ENCODE results near the gene OPHN1. TPM values are rescaled to one million over a fixed set of nuclear protein-coding genes. Genes with fewer than 3 reads are reported as not detected.
"Not testable (repeated sequence)": the region's sequence is repeated elsewhere in the genome, so short reads cannot be mapped to it uniquely, and the experiment has no call there.

Gene OPHN1
- total and polyA plus RNA-seq, 2 experiments from 2014 or later = 4.5 to 5.6 TPM

- WGBS (ENCODE audit: low lambda C conversion rate, missing lambda C conversion rate) = 61% methylated on average over 3 of the region's 3 CpGs
- Histone ChIP-seq H3K9me3 (ENCODE audit: low read depth) (no peaks in the 10 kb centered on the region), H3K4me3 (no peak overlapping the region), H3K27me3 (no peaks in the 10 kb centered on the region), H3K9me2 (replicated peaks; ENCODE audit: insufficient read depth) (no peaks in the 10 kb centered on the region), H3K36me3 (replicated peaks; ENCODE audit: insufficient read depth, low read depth) (no peaks in the 10 kb centered on the region), H3K27ac (no peak overlapping the region), H2AFZ (no peak overlapping the region), H3K4me1 (ENCODE audit: insufficient read depth) (no peaks in the 10 kb centered on the region), H3K4me2 (no peak overlapping the region), H3K79me2 (no peaks in the 10 kb centered on the region), H4K20me1 (ENCODE audit: insufficient read depth, poor library complexity, severe bottlenecking) (no peaks in the 10 kb centered on the region)
- no peak for TF ChIP-seq EZH2phosphoT487 (IDR thresholded peaks at IDR 0.05; ENCODE audit: low read depth, severe bottlenecking, unreplicated experiment)
- TF ChIP-seq, protein P1, sequence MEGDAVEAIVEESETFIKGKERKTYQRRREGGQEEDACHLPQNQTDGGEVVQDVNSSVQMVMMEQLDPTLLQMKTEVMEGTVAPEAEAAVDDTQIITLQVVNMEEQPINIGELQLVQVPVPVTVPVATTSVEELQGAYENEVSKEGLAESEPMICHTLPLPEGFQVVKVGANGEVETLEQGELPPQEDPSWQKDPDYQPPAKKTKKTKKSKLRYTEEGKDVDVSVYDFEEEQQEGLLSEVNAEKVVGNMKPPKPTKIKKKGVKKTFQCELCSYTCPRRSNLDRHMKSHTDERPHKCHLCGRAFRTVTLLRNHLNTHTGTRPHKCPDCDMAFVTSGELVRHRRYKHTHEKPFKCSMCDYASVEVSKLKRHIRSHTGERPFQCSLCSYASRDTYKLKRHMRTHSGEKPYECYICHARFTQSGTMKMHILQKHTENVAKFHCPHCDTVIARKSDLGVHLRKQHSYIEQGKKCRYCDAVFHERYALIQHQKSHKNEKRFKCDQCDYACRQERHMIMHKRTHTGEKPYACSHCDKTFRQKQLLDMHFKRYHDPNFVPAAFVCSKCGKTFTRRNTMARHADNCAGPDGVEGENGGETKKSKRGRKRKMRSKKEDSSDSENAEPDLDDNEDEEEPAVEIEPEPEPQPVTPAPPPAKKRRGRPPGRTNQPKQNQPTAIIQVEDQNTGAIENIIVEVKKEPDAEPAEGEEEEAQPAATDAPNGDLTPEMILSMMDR (IDR thresholded peaks at IDR 0.05; ENCODE audit: poor library complexity) = no peak
- no peak for TF ChIP-seq EZH2 (IDR thresholded peaks at IDR 0.05; ENCODE audit: borderline replicate concordance)
- DNase-seq (ENCODE audit: low spot score) = no peak
Observed at GRCh38 chrX:68398291-68398690, 35.0 kb downstream of the OPHN1 start.

DNA sequence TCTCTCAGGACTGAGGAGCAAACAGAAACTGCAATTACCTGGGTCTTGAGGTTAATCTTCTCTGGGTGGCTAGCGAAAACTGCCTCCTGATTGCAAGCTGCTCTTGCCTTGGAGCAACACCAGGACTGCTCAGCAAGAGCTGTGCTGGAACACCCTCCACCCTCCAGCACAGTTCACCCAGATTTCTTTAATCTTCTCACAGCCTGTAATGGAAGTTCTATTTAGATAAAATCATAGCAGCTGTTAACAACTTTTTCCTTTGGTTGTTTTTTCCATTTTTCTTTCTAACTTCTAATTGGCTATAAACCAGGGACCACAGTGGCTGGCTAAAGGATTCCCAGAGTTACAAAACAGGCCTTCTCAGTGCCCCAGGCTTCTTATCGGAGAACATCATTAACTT, 36.3 kb downstream of the OPHN1 start:
- Histone ChIP-seq H3K4me2 (no peak overlapping the region), H4K20me1 (ENCODE audit: insufficient read depth, poor library complexity, severe bottlenecking) (no peaks in the 10 kb centered on the region), H3K9me2 (replicated peaks; ENCODE audit: insufficient read depth) (no peaks in the 10 kb centered on the region), H3K27me3 (no peaks in the 10 kb centered on the region), H3K9me3 (ENCODE audit: low read depth) (no peaks in the 10 kb centered on the region), H3K4me1 (ENCODE audit: insufficient read depth) (no peaks in the 10 kb centered on the region), H3K36me3 (replicated peaks; ENCODE audit: insufficient read depth, low read depth) (no peaks in the 10 kb centered on the region), H3K27ac (peak overlapping the region; percentile 8), H2AFZ (no peak overlapping the region), H3K79me2 (no peaks in the 10 kb centered on the region), H3K4me3 (no peak overlapping the region)
- no peak for DNase-seq (ENCODE audit: low spot score)
- TF ChIP-seq, protein P1 (IDR thresholded peaks at IDR 0.05; ENCODE audit: poor library complexity) = no peak
- no peak for TF ChIP-seq EZH2phosphoT487 (IDR thresholded peaks at IDR 0.05; ENCODE audit: low read depth, severe bottlenecking, unreplicated experiment)
- WGBS (ENCODE audit: low lambda C conversion rate, missing lambda C conversion rate) = 61% methylated on average over 2 of the region's 2 CpGs

GRCh38 chrX:68389419-68389960, 43.8 kb downstream of the OPHN1 start:
- H3K27ac ChIP-seq; H3K9me2 ChIP-seq (replicated peaks; ENCODE audit: insufficient read depth); H3K4me3 ChIP-seq; H3K4me1 ChIP-seq (ENCODE audit: insufficient read depth); H4K20me1 ChIP-seq (ENCODE audit: insufficient read depth, poor library complexity, severe bottlenecking); H3K9me3 ChIP-seq (ENCODE audit: low read depth); H3K4me2 ChIP-seq; DNase-seq (ENCODE audit: low spot score); H3K36me3 ChIP-seq (replicated peaks; ENCODE audit: insufficient read depth, low read depth); H2AFZ ChIP-seq; H3K27me3 ChIP-seq; H3K79me2 ChIP-seq: not testable (repeated sequence)
- WGBS (ENCODE audit: low lambda C conversion rate, missing lambda C conversion rate) = 85% methylated on average over 3 of the region's 3 CpGs

- H3K36me3 ChIP-seq (replicated peaks; ENCODE audit: insufficient read depth, low read depth) = no peaks in the 10 kb centered on the region
- TF ChIP-seq, protein P1 (IDR thresholded peaks at IDR 0.05; ENCODE audit: poor library complexity) = no peak
- no peak for TF ChIP-seq EZH2 (IDR thresholded peaks at IDR 0.05; ENCODE audit: borderline replicate concordance)
- no peak for TF ChIP-seq EZH2phosphoT487 (IDR thresholded peaks at IDR 0.05; ENCODE audit: low read depth, severe bottlenecking, unreplicated experiment)
- no peaks in the 10 kb centered on the region for H3K9me2 ChIP-seq (replicated peaks; ENCODE audit: insufficient read depth)
- H3K9me3 ChIP-seq (ENCODE audit: low read depth) = no peaks in the 10 kb centered on the region
- H3K4me2 ChIP-seq = no peak overlapping the region
- no peak overlapping the region for H2AFZ ChIP-seq
- 67% methylated on average over 3 of the region's 3 CpGs for WGBS (ENCODE audit: low lambda C conversion rate, missing lambda C conversion rate)
- no peaks in the 10 kb centered on the region for H4K20me1 ChIP-seq (ENCODE audit: insufficient read depth, poor library complexity, severe bottlenecking)
- no peaks in the 10 kb centered on the region for H3K79me2 ChIP-seq
- DNase-seq (ENCODE audit: low spot score) = peak; percentile 8
- H3K4me3 ChIP-seq = no peak overlapping the region
- H3K27ac ChIP-seq = no peak overlapping the region
- H3K4me1 ChIP-seq (ENCODE audit: insufficient read depth) = no peaks in the 10 kb centered on the region
- no peaks in the 10 kb centered on the region for H3K27me3 ChIP-seq
Observed at GRCh38 chrX:68387776-68388175, 45.5 kb downstream of the OPHN1 start.

Data from hepatocyte (in vitro differentiated cells).